ENCODE data around the gene ZRANB3.

- no peak for TF ChIP-seq POLR2AphosphoS5 (IDR thresholded peaks at IDR 0.05; ENCODE audit: low read depth, low read length)
- TF ChIP-seq, protein P1, sequence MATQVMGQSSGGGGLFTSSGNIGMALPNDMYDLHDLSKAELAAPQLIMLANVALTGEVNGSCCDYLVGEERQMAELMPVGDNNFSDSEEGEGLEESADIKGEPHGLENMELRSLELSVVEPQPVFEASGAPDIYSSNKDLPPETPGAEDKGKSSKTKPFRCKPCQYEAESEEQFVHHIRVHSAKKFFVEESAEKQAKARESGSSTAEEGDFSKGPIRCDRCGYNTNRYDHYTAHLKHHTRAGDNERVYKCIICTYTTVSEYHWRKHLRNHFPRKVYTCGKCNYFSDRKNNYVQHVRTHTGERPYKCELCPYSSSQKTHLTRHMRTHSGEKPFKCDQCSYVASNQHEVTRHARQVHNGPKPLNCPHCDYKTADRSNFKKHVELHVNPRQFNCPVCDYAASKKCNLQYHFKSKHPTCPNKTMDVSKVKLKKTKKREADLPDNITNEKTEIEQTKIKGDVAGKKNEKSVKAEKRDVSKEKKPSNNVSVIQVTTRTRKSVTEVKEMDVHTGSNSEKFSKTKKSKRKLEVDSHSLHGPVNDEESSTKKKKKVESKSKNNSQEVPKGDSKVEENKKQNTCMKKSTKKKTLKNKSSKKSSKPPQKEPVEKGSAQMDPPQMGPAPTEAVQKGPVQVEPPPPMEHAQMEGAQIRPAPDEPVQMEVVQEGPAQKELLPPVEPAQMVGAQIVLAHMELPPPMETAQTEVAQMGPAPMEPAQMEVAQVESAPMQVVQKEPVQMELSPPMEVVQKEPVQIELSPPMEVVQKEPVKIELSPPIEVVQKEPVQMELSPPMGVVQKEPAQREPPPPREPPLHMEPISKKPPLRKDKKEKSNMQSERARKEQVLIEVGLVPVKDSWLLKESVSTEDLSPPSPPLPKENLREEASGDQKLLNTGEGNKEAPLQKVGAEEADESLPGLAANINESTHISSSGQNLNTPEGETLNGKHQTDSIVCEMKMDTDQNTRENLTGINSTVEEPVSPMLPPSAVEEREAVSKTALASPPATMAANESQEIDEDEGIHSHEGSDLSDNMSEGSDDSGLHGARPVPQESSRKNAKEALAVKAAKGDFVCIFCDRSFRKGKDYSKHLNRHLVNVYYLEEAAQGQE (IDR thresholded peaks at IDR 0.05; ENCODE audit: insufficient read depth in 1 of 2, low read depth in 2 of 2, low read length in 2 of 2) = no peak
Measured at GRCh38 chr2:135259123-135259522, 271.9 kb downstream of the ZRANB3 start.

Measured in PFSK-1 (cell line).